GM18508 (cell line): Measurements from ENCODE around the gene KCNIP3.

Experiments
- ATAC-seq: cut with Tn5 transposase; IDR thresholded peaks from one replicate; pipeline ENCODE4 v1.9.1; 2021; ENCODE audit warnings: moderate number of reproducible peaks; ENCODE audit not compliant: insufficient read depth, unreplicated experiment

KCNIP3 gene

GRCh38 chr2:95325590-95326432, 28.7 kb downstream of the KCNIP3 start:
- no peak for ATAC-seq

GRCh38 chr2:95326433-95327140, 29.4 kb downstream of the KCNIP3 start:
- ATAC-seq = no peak

- no peak for ATAC-seq
These were observed 30.7 kb downstream of the KCNIP3 start for GRCh38 chr2:95327861-95328260.

- no peak for ATAC-seq
These were observed 31.4 kb downstream of the KCNIP3 start for GRCh38 chr2:95328358-95329125.

GRCh38 chr2:95329401-95329800, 32.3 kb downstream of the KCNIP3 start:
- ATAC-seq = no peak

GRCh38 chr2:95329891-95330793, 33.0 kb downstream of the KCNIP3 start:
- no peak for ATAC-seq

- ATAC-seq = no peak
These were observed 33.7 kb downstream of the KCNIP3 start for GRCh38 chr2:95330794-95331338.

- ATAC-seq = no peak
These were observed 34.5 kb downstream of the KCNIP3 start for GRCh38 chr2:95331606-95332005.

GRCh38 chr2:95332036-95332435, 34.9 kb downstream of the KCNIP3 start:
- no peak for ATAC-seq

- no peak for ATAC-seq
These were observed 35.9 kb downstream of the KCNIP3 start for GRCh38 chr2:95333056-95333455.

- ATAC-seq = no peak
These were observed 36.8 kb downstream of the KCNIP3 start for GRCh38 chr2:95333888-95334338.

- no peak for ATAC-seq
These were observed 37.9 kb downstream of the KCNIP3 start for GRCh38 chr2:95334916-95335641.

GRCh38 chr2:95336406-95336805, 39.3 kb downstream of the KCNIP3 start:
- ATAC-seq = no peak

GRCh38 chr2:95337829-95338228, 40.7 kb downstream of the KCNIP3 start:
- no peak for ATAC-seq

GRCh38 chr2:95342556-95343320, 45.6 kb downstream of the KCNIP3 start:
- no peak for ATAC-seq

GRCh38 chr2:95343429-95344214, 46.5 kb downstream of the KCNIP3 start:
- no peak for ATAC-seq

- no peak for ATAC-seq
These were observed 47.1 kb downstream of the KCNIP3 start for GRCh38 chr2:95344215-95344583.
